Breast epithelium (tissue), 3 donors: ENCODE measurements around the gene CFAP298.

ENCODE experiments used
- CTCF ChIP-seq, 3 donors: fragments of 450-650 bp; IDR thresholded peaks; one replicate each; pipeline ENCODE4 v1.5.1; 2016 to 2017; ENCODE audit warnings: antibody characterized with exemption in 3 of 3, mild to moderate bottlenecking in 3 of 3, moderate library complexity in 3 of 3
- POLR2A ChIP-seq: fragments of 450-650 bp; IDR thresholded peaks from one replicate; pipeline ENCODE4 v1.6.1; 2016; ENCODE audit warnings: antibody characterized with exemption, mild to moderate bottlenecking, moderate library complexity
- POLR2AphosphoS5 ChIP-seq, 3 donors: sonication (generic); formaldehyde crosslinking; IDR thresholded peaks; one replicate each; pipeline ENCODE4 v1.6.1; 2017; ENCODE audit warnings: antibody characterized with exemption in 3 of 3

- TF ChIP-seq POLR2AphosphoS5 (IDR thresholded peaks at IDR 0.05) = no peak
- TF ChIP-seq POLR2A = no peak
- TF ChIP-seq CTCF (IDR thresholded peaks at IDR 0.05) = no peak
Observed at GRCh38 chr21:32645261-32646182, 33.3 kb upstream of the CFAP298 start.
